NT2/D1 (cell line): Measurements from ENCODE around the gene LRRC42.
"Not testable (repeated sequence)": the region's sequence is repeated elsewhere in the genome, so short reads cannot be mapped to it uniquely, and the experiment has no call there.

Experiments used
- DNase-seq: peaks from one replicate; pipeline ENCODE4 v3.0.0-alpha.2; 2011; ENCODE audit warnings: low read depth, low spot score
- H3K27me3 ChIP-seq: 2 replicates; pipeline ENCODE4 v1.6.0; 2011; ENCODE audit warnings: mild to moderate bottlenecking; ENCODE audit not compliant: insufficient read length, insufficient read depth
- H3K36me3 ChIP-seq: 2 replicates; pipeline ENCODE4 v1.6.1; 2011; ENCODE audit warnings: mild to moderate bottlenecking, low read length, mixed read lengths; ENCODE audit not compliant: insufficient read depth, insufficient read length
- H3K4me1 ChIP-seq: 2 replicates; pipeline ENCODE4 v1.5.1; 2011; ENCODE audit not compliant: insufficient read depth, insufficient read length
- H3K4me3 ChIP-seq: 2 replicates; pipeline ENCODE4 v1.5.1; 2011; ENCODE audit warnings: low read depth; ENCODE audit not compliant: insufficient read length
- H3K9ac ChIP-seq: 2 replicates; pipeline ENCODE4 v1.6.0; 2011; ENCODE audit warnings: low read depth; ENCODE audit not compliant: insufficient read length
- H3K9me3 ChIP-seq: 2 replicates; pipeline ENCODE4 v1.5.1; 2011; ENCODE audit warnings: mild to moderate bottlenecking, low read length; ENCODE audit not compliant: insufficient read depth
- SUZ12 ChIP-seq: IDR thresholded peaks from 2 replicates; pipeline ENCODE4 v1.6.1; 2011; ENCODE audit not compliant: insufficient read length, insufficient read depth; ENCODE audit errors: extremely low read depth
- YY1 ChIP-seq: IDR thresholded peaks from 2 replicates; pipeline ENCODE4 v1.6.1; 2011; ENCODE audit not compliant: insufficient read length, insufficient read depth
- ZNF274 ChIP-seq: IDR thresholded peaks from 2 replicates; pipeline ENCODE4 v1.6.1; 2011; ENCODE audit warnings: mild to moderate bottlenecking, low read depth, low read length

The LRRC42 gene

GRCh38 chr1:54002544-54003248, 56.5 kb downstream of the LRRC42 start:
- Histone ChIP-seq H3K27me3 (no peaks in the 10 kb centered on the region), H3K9ac (no peak overlapping the region), H3K4me3 (no peak overlapping the region), H3K36me3 (no peaks in the 10 kb centered on the region), H3K4me1 (peaks cover 3% of the 10 kb centered on the region), H3K9me3 (peaks cover 13% of the 10 kb centered on the region; the same call in 1 of the 2 replicates)
- TF ChIP-seq ZNF274: no peak
- TF ChIP-seq SUZ12: no peak
- no peak for TF ChIP-seq YY1
- no peak for DNase-seq

GRCh38 chr1:54003249-54003646, 57.1 kb downstream of the LRRC42 start:
- DNase-seq: no peak
- H3K4me1 ChIP-seq: peaks cover 3% of the 10 kb centered on the region
- TF ChIP-seq SUZ12 (no peak), ZNF274 (no peak), YY1 (no peak)
- H3K4me3 ChIP-seq: no peak overlapping the region
- peaks cover 13% of the 10 kb centered on the region; the same call in 1 of the 2 replicates for H3K9me3 ChIP-seq
- no peaks in the 10 kb centered on the region for H3K36me3 ChIP-seq
- no peaks in the 10 kb centered on the region for H3K27me3 ChIP-seq
- H3K9ac ChIP-seq: no peak overlapping the region

DNA sequence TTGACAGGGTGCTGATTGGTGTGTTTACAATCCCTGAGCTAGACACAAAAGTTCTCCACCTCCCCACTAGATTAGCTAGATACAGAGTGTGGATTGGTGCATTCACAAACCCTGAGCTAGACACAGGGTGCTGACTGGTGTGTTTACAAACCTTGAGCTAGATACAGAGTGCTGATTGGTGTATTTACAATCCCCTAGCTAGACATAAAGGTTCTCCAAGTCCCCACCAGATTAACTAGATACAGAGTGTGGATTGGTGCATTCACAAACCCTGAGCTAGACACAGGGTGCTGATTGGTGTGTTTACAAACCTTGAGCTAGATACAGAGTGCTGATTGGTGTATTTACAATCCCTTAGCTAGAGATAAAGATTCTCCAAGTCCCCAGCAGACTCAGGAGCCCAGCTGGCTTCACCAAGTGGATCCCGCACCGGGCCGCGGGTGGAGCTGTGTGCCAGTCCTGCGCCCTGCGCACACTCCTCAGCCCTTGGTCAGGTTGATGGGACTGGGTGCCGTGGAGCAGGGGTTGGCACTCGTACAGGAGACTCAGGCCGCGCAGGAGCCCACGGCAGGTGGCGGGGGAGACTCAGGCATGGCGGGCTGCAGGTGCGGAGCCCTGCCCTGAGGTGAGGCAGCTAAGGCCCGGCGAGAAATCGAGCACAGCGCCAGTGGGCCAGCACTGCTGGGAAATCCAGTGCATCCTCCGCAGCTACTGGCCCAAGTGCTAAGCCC, 57.8 kb downstream of the LRRC42 start:
- H3K4me3 ChIP-seq, DNase-seq, H3K4me1 ChIP-seq, H3K27me3 ChIP-seq, H3K36me3 ChIP-seq, H3K9ac ChIP-seq: not testable (repeated sequence)
- H3K9me3 ChIP-seq: peaks cover 13% of the 10 kb centered on the region; the same call in 1 of the 2 replicates

- Histone ChIP-seq H3K4me1 (peaks cover 3% of the 10 kb centered on the region), H3K27me3 (no peaks in the 10 kb centered on the region), H3K9ac (no peak overlapping the region), H3K36me3 (no peaks in the 10 kb centered on the region), H3K4me3 (no peak overlapping the region), H3K9me3 (peaks cover 13% of the 10 kb centered on the region; the same call in 1 of the 2 replicates)
- DNase-seq: no peak
- TF ChIP-seq SUZ12 (no peak), YY1 (no peak), ZNF274 (no peak)
Measured at GRCh38 chr1:54004481-54005049, 58.4 kb downstream of the LRRC42 start.

DNA sequence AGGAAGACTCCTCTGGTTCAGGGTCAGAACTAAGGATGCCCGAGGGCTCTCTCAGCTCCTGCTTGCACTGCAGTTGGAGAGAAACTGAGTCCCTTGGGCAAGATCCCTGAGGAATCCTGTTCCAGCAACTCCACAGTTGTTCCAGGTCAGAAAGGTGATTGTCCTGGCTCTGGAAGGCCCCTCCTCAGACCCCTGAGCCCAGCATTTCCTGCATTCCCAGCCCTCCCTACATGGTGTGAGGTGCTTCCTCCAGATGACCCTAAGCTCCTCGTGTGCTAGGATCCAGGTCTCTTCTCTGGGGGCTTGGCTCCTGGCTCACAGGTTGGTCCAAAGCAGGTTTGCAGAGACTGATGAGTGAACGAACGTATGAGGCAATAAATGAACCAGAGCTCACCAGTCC, 60.4 kb downstream of the LRRC42 start:
- H3K36me3 ChIP-seq: no peaks in the 10 kb centered on the region
- DNase-seq: no peak
- TF ChIP-seq ZNF274: no peak
- no peak for TF ChIP-seq YY1
- TF ChIP-seq SUZ12: no peak
- peaks cover 12% of the 10 kb centered on the region for H3K27me3 ChIP-seq
- no peak overlapping the region for H3K4me3 ChIP-seq
- no peak overlapping the region for H3K9ac ChIP-seq
- peaks cover 3% of the 10 kb centered on the region for H3K4me1 ChIP-seq
- peaks cover 13% of the 10 kb centered on the region; the same call in 1 of the 2 replicates for H3K9me3 ChIP-seq

DNA sequence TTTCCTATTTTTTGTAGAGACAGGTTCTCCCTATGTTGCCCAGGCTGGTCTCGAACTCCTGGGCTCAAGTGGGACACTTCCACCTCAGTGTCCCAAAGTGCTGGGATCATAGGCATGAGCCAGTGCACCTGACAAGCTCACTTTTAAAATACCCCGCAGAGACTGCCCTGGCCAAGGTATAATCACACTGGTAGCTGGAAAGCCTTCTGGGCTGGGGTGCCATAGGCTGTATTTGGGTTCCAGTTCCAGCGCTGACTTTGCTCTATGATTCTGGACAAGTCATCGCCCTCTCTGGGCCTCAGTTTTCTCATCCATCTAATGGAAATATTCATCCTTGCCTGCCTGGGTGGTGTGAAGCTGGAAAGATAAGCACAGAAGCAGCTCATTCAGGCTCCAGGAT, 61.5 kb downstream of the LRRC42 start:
- Histone ChIP-seq H3K4me1 (peaks cover under 1% of the 10 kb centered on the region), H3K36me3 (no peaks in the 10 kb centered on the region), H3K27me3 (peaks cover 18% of the 10 kb centered on the region), H3K9me3 (peaks cover 13% of the 10 kb centered on the region; the same call in 1 of the 2 replicates), H3K4me3 (no peak overlapping the region), H3K9ac (no peak overlapping the region)
- no peak for TF ChIP-seq SUZ12
- TF ChIP-seq ZNF274: no peak
- no peak for TF ChIP-seq YY1
- no peak for DNase-seq

GRCh38 chr1:54008876-54009275, 62.7 kb downstream of the LRRC42 start:
- H3K27me3 ChIP-seq: peaks cover 18% of the 10 kb centered on the region
- H3K36me3 ChIP-seq: no peaks in the 10 kb centered on the region
- H3K4me1 ChIP-seq: no peaks in the 10 kb centered on the region
- no peak overlapping the region for H3K4me3 ChIP-seq
- TF ChIP-seq YY1: no peak
- no peak for TF ChIP-seq SUZ12
- no peak for DNase-seq
- H3K9ac ChIP-seq: no peak overlapping the region
- peaks cover 13% of the 10 kb centered on the region; the same call in 1 of the 2 replicates for H3K9me3 ChIP-seq
